Measurements from ENCODE around the gene MCF2L. TPM values are rescaled to one million over a fixed set of nuclear protein-coding genes. Genes with fewer than 3 reads are reported as not detected.

The MCF2L gene
- total RNA-seq, 3 donors from 2014 or later: 33.4 to 77.3 (median 38.6) TPM

DNA sequence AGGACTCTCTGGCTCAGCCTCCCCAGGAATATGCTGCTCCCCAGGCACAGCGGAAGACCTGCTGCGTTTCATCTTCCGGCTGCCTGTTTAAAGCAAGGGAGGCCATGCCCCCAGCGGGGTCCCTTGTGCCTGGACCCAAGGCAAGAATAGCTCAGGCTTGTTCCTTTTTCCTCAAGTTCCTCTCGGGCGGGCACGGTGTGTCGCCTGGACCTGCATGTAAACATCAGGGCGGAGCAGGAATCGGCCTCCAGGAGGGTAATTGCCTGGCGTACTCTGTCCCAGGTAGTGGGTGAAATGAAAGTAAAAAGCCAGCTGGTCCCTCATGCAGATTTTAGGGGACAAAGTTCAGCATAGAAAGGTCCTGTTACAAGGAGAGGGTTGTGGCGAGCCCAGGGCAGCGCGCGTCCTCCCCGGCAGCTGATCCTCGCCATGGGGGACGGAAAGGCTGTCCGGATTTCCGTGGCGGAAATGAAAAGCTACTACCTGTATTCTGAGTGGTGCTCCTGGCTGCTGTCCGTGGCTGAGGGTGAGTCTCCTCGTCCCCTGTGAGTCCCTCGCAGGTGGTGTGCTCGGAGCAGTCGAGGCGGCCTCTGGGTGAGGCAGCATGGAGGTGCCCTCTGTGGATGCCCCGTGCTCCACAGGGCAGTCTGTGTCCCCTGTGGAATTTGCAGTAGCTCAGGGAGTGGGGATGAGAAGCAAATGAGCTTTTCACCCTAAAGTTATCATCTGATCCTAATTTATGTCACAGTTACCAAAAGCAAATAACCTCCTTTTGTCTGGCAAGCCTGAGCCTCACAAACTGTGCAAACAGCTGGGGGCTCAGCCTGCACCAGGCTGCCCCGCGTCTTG lies 16.2 kb downstream of the MCF2L start:
- no peak for DNase-seq (ENCODE audit: low spot score in 2 of 2)
- H3K9me3 ChIP-seq: no peaks in the 10 kb centered on the region
- TF ChIP-seq POLR2A (IDR thresholded peaks at IDR 0.05) (no peak), POLR2AphosphoS5 (IDR thresholded peaks at IDR 0.05) (no peak)
- TF ChIP-seq, protein P1, sequence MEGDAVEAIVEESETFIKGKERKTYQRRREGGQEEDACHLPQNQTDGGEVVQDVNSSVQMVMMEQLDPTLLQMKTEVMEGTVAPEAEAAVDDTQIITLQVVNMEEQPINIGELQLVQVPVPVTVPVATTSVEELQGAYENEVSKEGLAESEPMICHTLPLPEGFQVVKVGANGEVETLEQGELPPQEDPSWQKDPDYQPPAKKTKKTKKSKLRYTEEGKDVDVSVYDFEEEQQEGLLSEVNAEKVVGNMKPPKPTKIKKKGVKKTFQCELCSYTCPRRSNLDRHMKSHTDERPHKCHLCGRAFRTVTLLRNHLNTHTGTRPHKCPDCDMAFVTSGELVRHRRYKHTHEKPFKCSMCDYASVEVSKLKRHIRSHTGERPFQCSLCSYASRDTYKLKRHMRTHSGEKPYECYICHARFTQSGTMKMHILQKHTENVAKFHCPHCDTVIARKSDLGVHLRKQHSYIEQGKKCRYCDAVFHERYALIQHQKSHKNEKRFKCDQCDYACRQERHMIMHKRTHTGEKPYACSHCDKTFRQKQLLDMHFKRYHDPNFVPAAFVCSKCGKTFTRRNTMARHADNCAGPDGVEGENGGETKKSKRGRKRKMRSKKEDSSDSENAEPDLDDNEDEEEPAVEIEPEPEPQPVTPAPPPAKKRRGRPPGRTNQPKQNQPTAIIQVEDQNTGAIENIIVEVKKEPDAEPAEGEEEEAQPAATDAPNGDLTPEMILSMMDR (IDR thresholded peaks at IDR 0.05): no peak
- peak overlapping the region in 1 of 2 donors; percentile 38 for H3K27ac ChIP-seq
- peak overlapping the region in 2 of 3 donors; percentile 31 to 57 for H3K4me3 ChIP-seq
- no peaks in the 10 kb centered on the region for H3K27me3 ChIP-seq
- no peaks in the 10 kb centered on the region for H3K4me1 ChIP-seq
- intact Hi-C loops (cut with DNase I; ENCODE audit: low total_unique reads): no loop called here
- H3K36me3 ChIP-seq: no peaks in the 10 kb centered on the region

DNA sequence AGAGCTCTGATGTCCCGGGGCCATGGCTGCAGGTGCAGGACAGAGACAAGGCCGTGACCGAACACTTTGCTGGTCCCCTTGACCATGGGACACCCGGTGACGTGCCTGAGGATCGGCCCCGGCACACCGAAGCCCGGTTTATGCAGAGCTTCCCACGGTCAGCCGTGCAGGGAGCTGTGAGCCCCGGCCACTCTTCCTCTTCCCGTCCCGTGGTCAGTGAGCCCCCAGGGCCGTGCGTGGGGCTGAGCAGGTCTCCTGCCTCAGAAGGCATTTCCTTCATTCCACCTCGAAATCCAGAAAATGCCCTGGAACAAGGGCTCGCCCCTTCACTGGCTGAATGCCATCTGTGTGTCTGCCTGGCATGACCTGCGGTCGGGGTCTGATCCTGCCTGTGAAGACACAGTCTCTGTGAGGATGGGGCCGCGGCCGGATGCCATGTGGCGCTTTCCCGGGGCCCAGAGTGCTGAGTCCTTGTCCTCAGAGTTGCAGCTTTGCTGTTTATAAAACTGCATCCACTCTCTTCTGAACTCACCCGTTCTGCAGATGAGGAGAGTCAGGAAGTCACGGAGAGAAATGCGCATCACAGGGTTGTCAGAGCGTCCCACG lies 16.9 kb downstream of the MCF2L start:
- no peak for TF ChIP-seq POLR2AphosphoS5 (IDR thresholded peaks at IDR 0.05)
- TF ChIP-seq, protein P1 (IDR thresholded peaks at IDR 0.05): no peak
- TF ChIP-seq POLR2A (IDR thresholded peaks at IDR 0.05): no peak
- Histone ChIP-seq H3K4me3 (peak overlapping the region in 2 of 3 donors; percentile 31 to 57), H3K27ac (no peak overlapping the region), H3K36me3 (no peaks in the 10 kb centered on the region), H3K9me3 (no peaks in the 10 kb centered on the region), H3K27me3 (no peaks in the 10 kb centered on the region), H3K4me1 (peaks cover 0 to 3% of the 10 kb centered on the region in 2 donors)
- intact Hi-C loops (cut with DNase I; ENCODE audit: low total_unique reads): no loop called here
- no peak for DNase-seq (ENCODE audit: low spot score in 2 of 2)

GRCh38 chr13:112986470-112986869 lies 17.5 kb downstream of the MCF2L start:
- DNase-seq (ENCODE audit: low spot score in 2 of 2): no peak
- no peaks in the 10 kb centered on the region for H3K27me3 ChIP-seq
- H3K36me3 ChIP-seq: no peaks in the 10 kb centered on the region
- H3K27ac ChIP-seq: no peak overlapping the region
- peaks cover 0 to 3% of the 10 kb centered on the region in 2 donors for H3K4me1 ChIP-seq
- intact Hi-C loops (cut with DNase I; ENCODE audit: low total_unique reads): no loop called here
- TF ChIP-seq POLR2AphosphoS5 (IDR thresholded peaks at IDR 0.05) (no peak), POLR2A (IDR thresholded peaks at IDR 0.05) (no peak)
- TF ChIP-seq, protein P1 (IDR thresholded peaks at IDR 0.05): no peak
- no peak overlapping the region for H3K4me3 ChIP-seq
- no peaks in the 10 kb centered on the region for H3K9me3 ChIP-seq

GRCh38 chr13:112986946-112987681 lies 18.1 kb downstream of the MCF2L start:
- DNase-seq (ENCODE audit: low spot score in 2 of 2): no peak
- Histone ChIP-seq H3K27me3 (no peaks in the 10 kb centered on the region), H3K9me3 (no peaks in the 10 kb centered on the region), H3K4me3 (no peak overlapping the region), H3K4me1 (peaks cover 0 to 3% of the 10 kb centered on the region in 2 donors), H3K27ac (no peak overlapping the region), H3K36me3 (no peaks in the 10 kb centered on the region)
- no peak for TF ChIP-seq POLR2A (IDR thresholded peaks at IDR 0.05)
- TF ChIP-seq, protein P1 (IDR thresholded peaks at IDR 0.05): no peak
- TF ChIP-seq POLR2AphosphoS5 (IDR thresholded peaks at IDR 0.05): no peak
- intact Hi-C loops (cut with DNase I; ENCODE audit: low total_unique reads): no loop called here

All from breast epithelium (tissue), 4 donors.